ENCODE measurements around the gene GALNT14. TPM values are rescaled to one million over a fixed set of nuclear protein-coding genes. Genes with fewer than 3 reads are reported as not detected.

Gene GALNT14
- total and polyA plus RNA-seq, 2 of the 13 experiments (the other 11 are each of a cell fraction or from before 2014, with no cell fraction given): not detected

DNA sequence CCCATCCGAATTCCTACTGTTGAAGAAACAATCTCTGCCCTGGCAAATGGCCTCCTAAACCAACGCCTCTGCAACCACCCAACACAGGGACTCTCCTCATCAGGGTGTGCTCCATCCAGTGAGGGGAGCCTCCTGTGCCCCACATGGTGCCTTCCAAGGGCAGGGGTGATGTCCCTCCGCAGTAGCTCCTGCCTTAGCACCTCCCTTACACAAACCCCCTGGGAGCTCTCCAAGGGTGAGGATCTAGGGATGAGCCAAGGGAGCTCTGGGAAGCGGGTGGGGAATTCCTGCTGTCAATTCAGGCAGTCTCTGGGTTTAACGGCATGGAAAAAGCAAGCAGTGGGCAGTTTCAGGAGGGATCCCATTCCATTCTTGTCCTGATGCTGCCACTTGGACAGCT is 3.8 kb downstream of the GALNT14 start:
- DNase-seq (ENCODE audit: low spot score): no peak
- intact Hi-C loops (cut with micrococcal nuclease; ENCODE audit: unreplicated experiment) (no loop called here), in situ Hi-C loops (cut with HindIII; ENCODE audit: extremely low pct_ligation_motif_present, low pct_unique_long_range_greater_than_20kb) (no loop called here)
- no peak for FAIRE-seq
- Histone ChIP-seq H3K27me3 (ENCODE audit: control insufficient read depth in 1 of 2, insufficient read depth in 2 of 2, low read length in 2 of 2) (peaks cover under 1 to 41% of the 10 kb centered on the region in 2 experiments; a peak in 4 of 5 replicates), H3K9ac (ENCODE audit: insufficient read depth, low read depth, low read length) (no peak overlapping the region), H3K4me1 (ENCODE audit: insufficient read depth, low read length) (no peaks in the 10 kb centered on the region), H3K4me3 (replicated peaks in 1 of 3; ENCODE audit: insufficient read depth in 1 of 3, low read depth in 2 of 3, low read length in 3 of 3) (no peak overlapping the region), H3K27ac (ENCODE audit: extremely low read length, insufficient read depth, low read length) (no peak overlapping the region), H3K9me3 (ENCODE audit: low read length) (no peaks in the 10 kb centered on the region), H4K20me1 (ENCODE audit: insufficient read depth, low read length) (no peaks in the 10 kb centered on the region), H3K79me2 (ENCODE audit: insufficient read depth, low read length) (no peaks in the 10 kb centered on the region), H2AFZ (ENCODE audit: low read length) (no peak overlapping the region), H3K36me3 (replicated peaks in 1 of 2; ENCODE audit: control insufficient read depth in 1 of 2, insufficient read depth in 2 of 2, low read length in 2 of 2) (no peaks in the 10 kb centered on the region), H3K4me2 (ENCODE audit: low read depth, low read length) (no peak overlapping the region)
- no peak for TF ChIP-seq ZNF136 (CRISPR knock-in tag; IDR thresholded peaks at IDR 0.05; ENCODE audit: low read depth)
- no peak for TF ChIP-seq MYC (CRISPR knock-in tag; IDR thresholded peaks at IDR 0.05; ENCODE audit: borderline replicate concordance)
- TF ChIP-seq ZSCAN25 (CRISPR knock-in tag; IDR thresholded peaks at IDR 0.05): no peak
- TF ChIP-seq RXRA (CRISPR knock-in tag; IDR thresholded peaks at IDR 0.05): no peak
- no peak for TF ChIP-seq HHEX (CRISPR knock-in tag; IDR thresholded peaks at IDR 0.05)
- no peak for TF ChIP-seq ZNF737 (CRISPR knock-in tag; IDR thresholded peaks at IDR 0.05; ENCODE audit: borderline replicate concordance)
- no peak for TF ChIP-seq ATF5 (CRISPR knock-in tag; IDR thresholded peaks at IDR 0.05; ENCODE audit: low read depth)
- no peak for TF ChIP-seq FOXC1 (CRISPR knock-in tag; IDR thresholded peaks at IDR 0.05; ENCODE audit: borderline replicate concordance)
- ChIA-PET CTCF (ENCODE audit: low intra/inter-chr PET ratio, low total read pairs) (no interaction called here), POLR2A (no interaction called here)
- no TSS peak for BruUV-seq (replicated peaks)
- 4% methylated on average over 4 of the region's 5 CpGs for WGBS (ENCODE audit: low lambda C conversion rate)
- no peak for ATAC-seq

DNA sequence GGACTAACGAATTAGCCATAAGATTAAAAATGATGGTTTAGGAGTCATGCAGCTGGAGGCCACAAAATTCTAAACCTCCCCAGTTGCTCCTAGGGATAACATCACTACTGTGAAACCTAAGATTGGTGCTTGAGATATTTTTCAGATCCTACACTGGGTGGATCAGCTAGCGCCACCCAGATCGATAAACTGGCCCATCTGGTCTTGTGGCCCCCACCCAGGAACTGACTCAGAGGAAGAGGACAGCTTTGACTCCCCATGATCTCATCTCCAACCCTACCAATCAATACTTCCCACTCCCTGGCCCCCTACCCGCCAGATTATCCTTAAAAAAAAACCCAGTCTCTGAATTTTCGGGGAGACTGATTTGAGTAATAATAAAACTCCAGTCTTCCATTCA is 5.5 kb downstream of the GALNT14 start:
- in situ Hi-C loops (cut with HindIII; ENCODE audit: extremely low pct_ligation_motif_present, low pct_unique_long_range_greater_than_20kb): no loop called here
- Histone ChIP-seq H3K27me3 (ENCODE audit: control insufficient read depth in 1 of 2, insufficient read depth in 2 of 2, low read length in 2 of 2) (peaks cover 0 to 41% of the 10 kb centered on the region in 2 experiments; a peak in 3 of 5 replicates), H3K36me3 (replicated peaks in 1 of 2; ENCODE audit: control insufficient read depth in 1 of 2, insufficient read depth in 2 of 2, low read length in 2 of 2) (no peaks in the 10 kb centered on the region), H3K79me2 (ENCODE audit: insufficient read depth, low read length) (no peaks in the 10 kb centered on the region), H3K4me2 (ENCODE audit: low read depth, low read length) (no peak overlapping the region), H3K27ac (ENCODE audit: extremely low read length, insufficient read depth, low read length) (no peak overlapping the region), H4K20me1 (ENCODE audit: insufficient read depth, low read length) (no peaks in the 10 kb centered on the region), H3K4me1 (ENCODE audit: insufficient read depth, low read length) (no peaks in the 10 kb centered on the region), H2AFZ (ENCODE audit: low read length) (no peak overlapping the region), H3K9me3 (ENCODE audit: low read length) (no peaks in the 10 kb centered on the region), H3K9ac (ENCODE audit: insufficient read depth, low read depth, low read length) (no peak overlapping the region), H3K4me3 (replicated peaks in 1 of 3; ENCODE audit: insufficient read depth in 1 of 3, low read depth in 2 of 3, low read length in 3 of 3) (no peak overlapping the region)
- BruUV-seq (replicated peaks): no TSS peak
- ATAC-seq (no peak), FAIRE-seq (no peak), DNase-seq (ENCODE audit: low spot score) (no peak)
- WGBS (ENCODE audit: low lambda C conversion rate): 6% methylated on average over 5 of the region's 5 CpGs
- intact Hi-C loops (cut with micrococcal nuclease; ENCODE audit: unreplicated experiment): no loop called here
- ChIA-PET CTCF (ENCODE audit: low intra/inter-chr PET ratio, low total read pairs) (no interaction called here), POLR2A (no interaction called here)
- TF ChIP-seq PLRG1 (conservative IDR thresholded peaks at IDR 0.05) (no peak), ZFP36 (IDR thresholded peaks at IDR 0.05; ENCODE audit: borderline replicate concordance, low read depth, low read length, partially characterized antibody) (no peak), ZNF234 (CRISPR knock-in tag; conservative IDR thresholded peaks at IDR 0.05) (no peak), MTF2 (CRISPR knock-in tag; IDR thresholded peaks at IDR 0.05; ENCODE audit: borderline replicate concordance) (no peak), JARID2 (CRISPR knock-in tag; IDR thresholded peaks at IDR 0.05; ENCODE audit: insufficient replicate concordance) (no peak), ZNF850 (CRISPR knock-in tag; conservative IDR thresholded peaks at IDR 0.05) (no peak), ZBTB37 (CRISPR knock-in tag; IDR thresholded peaks at IDR 0.05) (no peak)
- TF ChIP-seq, protein P1, sequence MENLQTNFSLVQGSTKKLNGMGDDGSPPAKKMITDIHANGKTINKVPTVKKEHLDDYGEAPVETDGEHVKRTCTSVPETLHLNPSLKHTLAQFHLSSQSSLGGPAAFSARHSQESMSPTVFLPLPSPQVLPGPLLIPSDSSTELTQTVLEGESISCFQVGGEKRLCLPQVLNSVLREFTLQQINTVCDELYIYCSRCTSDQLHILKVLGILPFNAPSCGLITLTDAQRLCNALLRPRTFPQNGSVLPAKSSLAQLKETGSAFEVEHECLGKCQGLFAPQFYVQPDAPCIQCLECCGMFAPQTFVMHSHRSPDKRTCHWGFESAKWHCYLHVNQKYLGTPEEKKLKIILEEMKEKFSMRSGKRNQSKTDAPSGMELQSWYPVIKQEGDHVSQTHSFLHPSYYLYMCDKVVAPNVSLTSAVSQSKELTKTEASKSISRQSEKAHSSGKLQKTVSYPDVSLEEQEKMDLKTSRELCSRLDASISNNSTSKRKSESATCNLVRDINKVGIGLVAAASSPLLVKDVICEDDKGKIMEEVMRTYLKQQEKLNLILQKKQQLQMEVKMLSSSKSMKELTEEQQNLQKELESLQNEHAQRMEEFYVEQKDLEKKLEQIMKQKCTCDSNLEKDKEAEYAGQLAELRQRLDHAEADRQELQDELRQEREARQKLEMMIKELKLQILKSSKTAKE (CRISPR knock-in tag; IDR thresholded peaks at IDR 0.05; ENCODE audit: borderline replicate concordance): no peak
